Activated CD4-positive, alpha-beta T cell treated with anti-CD3 and anti-CD28 coated beads, Interleukin-2, amount 50 U/mL, for 1 hour (primary cell): ENCODE data around the gene ELOVL1.
"Not testable (repeated sequence)": the region's sequence is repeated elsewhere in the genome, so short reads cannot be mapped to it uniquely, and the experiment has no call there.

Source experiments
- DNase-seq: peaks from one replicate; pipeline ENCODE4 v3.0.0-alpha.2; 2020

Gene ELOVL1

GRCh38 chr1:43379476-43379875, 11.7 kb upstream of the ELOVL1 start:
- DNase-seq, result no peak

GRCh38 chr1:43377831-43378230, 10.0 kb upstream of the ELOVL1 start:
- no peak for DNase-seq

- no peak for DNase-seq
Measured at GRCh38 chr1:43376723-43377235, 9.0 kb upstream of the ELOVL1 start.

- no peak for DNase-seq
Measured at GRCh38 chr1:43373066-43373940, 5.5 kb upstream of the ELOVL1 start.

- DNase-seq, result no peak
Measured at GRCh38 chr1:43372172-43372571, 4.4 kb upstream of the ELOVL1 start.

- DNase-seq, result no peak
Measured at GRCh38 chr1:43370564-43370963, 2.8 kb upstream of the ELOVL1 start.

- not testable (repeated sequence) for DNase-seq
Measured at GRCh38 chr1:43369779-43370178, 2.0 kb upstream of the ELOVL1 start.

- DNase-seq, result no peak
Measured at GRCh38 chr1:43368646-43369020, 822 bp upstream of the ELOVL1 start.

GRCh38 chr1:43367026-43367903, 546 bp downstream of the ELOVL1 start:
- DNase-seq, result peak; percentile 24

GRCh38 chr1:43366601-43367025, 1.2 kb downstream of the ELOVL1 start:
- DNase-seq, result no peak

- no peak for DNase-seq
Measured at GRCh38 chr1:43366179-43366578, 1.6 kb downstream of the ELOVL1 start.

- no peak for DNase-seq
Measured at GRCh38 chr1:43365678-43366077, 2.1 kb downstream of the ELOVL1 start.

- no peak for DNase-seq
Measured at GRCh38 chr1:43363935-43364525, 3.8 kb downstream of the ELOVL1 start.

GRCh38 chr1:43363283-43363934, 4.4 kb downstream of the ELOVL1 start:
- DNase-seq, result no peak

- no peak for DNase-seq
Measured at GRCh38 chr1:43360616-43361015, 7.2 kb downstream of the ELOVL1 start.

GRCh38 chr1:43359696-43360095, 8.1 kb downstream of the ELOVL1 start:
- DNase-seq, result no peak

- peak; percentile 96 for DNase-seq
Measured at GRCh38 chr1:43358746-43359693, 8.8 kb downstream of the ELOVL1 start, which contains the start of gene CDC20. CDC20 (plus strand) TSS chr1:43358981; CDS start chr1:43359216, 235 bp downstream.

GRCh38 chr1:43358121-43358745, 9.6 kb downstream of the ELOVL1 start:
- peak; percentile 9 for DNase-seq

- DNase-seq, result no peak
Measured at GRCh38 chr1:43357251-43357650, 10.6 kb downstream of the ELOVL1 start.

GRCh38 chr1:43354936-43355335, 12.9 kb downstream of the ELOVL1 start:
- DNase-seq, result no peak

GRCh38 chr1:43354471-43354870, 13.3 kb downstream of the ELOVL1 start:
- no peak for DNase-seq
